CD4-positive, alpha-beta T cell treated with Interleukin-1 beta for 1 hour (primary cell): ENCODE results near the gene TMEM121.
"Not testable (repeated sequence)": the region's sequence is repeated elsewhere in the genome, so short reads cannot be mapped to it uniquely, and the experiment has no call there.

Source experiments
- DNase-seq, 2 donors: peaks; one replicate each; pipeline ENCODE4 v3.0.0-alpha.2; 2020 to 2022

TMEM121 gene

GRCh38 chr14:105571181-105571951 lies 45.0 kb downstream of the TMEM121 start:
- DNase-seq = not testable (repeated sequence)

GRCh38 chr14:105572063-105572462 lies 45.7 kb downstream of the TMEM121 start:
- peak in 1 of 2 donors; percentile 37 for DNase-seq

GRCh38 chr14:105573841-105574240 lies 47.5 kb downstream of the TMEM121 start:
- not testable (repeated sequence) for DNase-seq

GRCh38 chr14:105574411-105574810 lies 48.0 kb downstream of the TMEM121 start:
- not testable (repeated sequence) for DNase-seq

GRCh38 chr14:105575016-105575700 lies 48.8 kb downstream of the TMEM121 start:
- DNase-seq = not testable (repeated sequence)

GRCh38 chr14:105576525-105577088 lies 50.2 kb downstream of the TMEM121 start:
- no peak for DNase-seq

- DNase-seq = no peak
Observed at GRCh38 chr14:105577314-105577861, 51.0 kb downstream of the TMEM121 start.

GRCh38 chr14:105578070-105578469 lies 51.7 kb downstream of the TMEM121 start:
- DNase-seq = no peak

- DNase-seq = not testable (repeated sequence)
Observed at GRCh38 chr14:105579221-105579620, 52.8 kb downstream of the TMEM121 start.
